Measurements from ENCODE around the gene SMIM45.

Gene SMIM45

GRCh38 chr22:41971431-41971830, 19.5 kb downstream of the SMIM45 start:
- DNase-seq: no peak

DNA sequence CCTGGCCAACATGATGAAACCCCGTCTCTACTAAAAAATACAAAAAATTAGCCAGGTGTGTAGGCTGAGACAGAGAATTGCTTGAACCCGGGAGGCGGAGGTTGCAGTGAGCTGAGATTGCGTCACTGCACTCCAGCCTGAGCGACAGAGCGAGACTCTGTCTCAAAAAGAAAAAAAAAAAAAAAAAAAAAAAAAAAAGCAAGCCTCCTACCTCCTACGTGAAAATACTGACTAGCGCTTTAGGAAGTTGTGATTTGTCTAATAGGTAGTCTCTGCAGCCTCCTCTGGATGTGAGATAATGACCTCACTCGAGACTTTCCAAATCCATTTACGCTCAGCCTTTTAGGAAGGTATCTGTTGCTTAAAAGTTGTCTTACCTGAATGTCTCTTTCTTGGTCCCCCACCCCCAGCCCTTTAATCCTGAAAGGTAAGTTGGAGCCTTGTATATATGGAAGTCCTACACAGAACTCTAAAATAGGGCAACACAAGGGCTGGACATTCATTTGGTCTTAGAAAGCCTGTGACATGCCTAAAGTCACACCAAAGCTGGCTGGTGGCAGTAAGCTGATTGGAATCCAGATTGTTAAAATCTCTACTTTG, 22.8 kb downstream of the SMIM45 start:
- DNase-seq: no peak

- no peak for DNase-seq
Measured at GRCh38 chr22:41975299-41976069, 23.5 kb downstream of the SMIM45 start.

GRCh38 chr22:41976070-41976901, 24.3 kb downstream of the SMIM45 start:
- DNase-seq: no peak

GRCh38 chr22:41976961-41977566, 25.1 kb downstream of the SMIM45 start:
- no peak for DNase-seq

DNA sequence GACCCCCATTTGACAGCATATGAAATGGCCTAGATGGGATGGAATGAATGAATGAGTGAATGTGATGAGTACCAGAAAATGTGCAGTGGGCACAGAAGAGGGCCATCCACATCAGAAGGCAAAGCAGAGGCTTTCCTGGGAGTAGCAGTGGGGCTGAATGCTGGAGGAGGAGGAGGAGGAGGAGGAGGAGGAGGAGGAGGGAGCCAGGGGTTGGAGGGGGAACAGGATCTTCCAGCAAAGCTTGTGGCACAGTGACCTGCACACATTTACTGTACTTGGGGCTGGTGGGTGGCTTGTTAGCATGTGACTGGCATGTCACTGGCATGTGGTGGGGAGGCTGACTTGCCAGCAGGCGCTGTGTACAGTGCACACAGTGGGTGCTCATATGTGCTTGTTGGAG, 26.8 kb downstream of the SMIM45 start:
- no peak for DNase-seq

- no peak for DNase-seq
Measured at GRCh38 chr22:41979423-41980250, 27.7 kb downstream of the SMIM45 start.

- no peak for DNase-seq
Measured at GRCh38 chr22:41982865-41983264, 30.9 kb downstream of the SMIM45 start.

GRCh38 chr22:41983513-41984405, 31.8 kb downstream of the SMIM45 start:
- no peak for DNase-seq

- DNase-seq: no peak
Measured at GRCh38 chr22:41987276-41987675, 35.3 kb downstream of the SMIM45 start.

DNA sequence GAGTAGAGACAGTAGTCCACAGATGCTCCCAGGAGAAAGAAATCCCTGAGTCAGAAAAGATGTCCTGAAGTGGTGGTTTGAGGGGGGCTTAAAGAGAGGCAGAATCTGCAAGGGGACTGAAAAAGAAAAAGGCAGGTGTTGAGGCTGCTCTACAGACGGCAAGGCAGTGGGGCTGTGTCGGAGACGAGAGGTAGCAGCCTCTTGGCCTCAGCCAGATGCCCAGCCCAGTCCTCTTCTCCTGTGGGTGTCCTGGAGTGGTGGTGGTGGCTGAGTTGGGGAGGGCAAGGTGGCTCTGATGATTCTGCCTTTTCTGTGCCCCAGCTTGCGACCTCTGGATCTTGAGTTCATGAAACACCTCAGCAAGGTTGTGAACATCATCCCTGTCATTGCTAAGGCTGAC, 37.3 kb downstream of the SMIM45 start:
- no peak for DNase-seq

DNA sequence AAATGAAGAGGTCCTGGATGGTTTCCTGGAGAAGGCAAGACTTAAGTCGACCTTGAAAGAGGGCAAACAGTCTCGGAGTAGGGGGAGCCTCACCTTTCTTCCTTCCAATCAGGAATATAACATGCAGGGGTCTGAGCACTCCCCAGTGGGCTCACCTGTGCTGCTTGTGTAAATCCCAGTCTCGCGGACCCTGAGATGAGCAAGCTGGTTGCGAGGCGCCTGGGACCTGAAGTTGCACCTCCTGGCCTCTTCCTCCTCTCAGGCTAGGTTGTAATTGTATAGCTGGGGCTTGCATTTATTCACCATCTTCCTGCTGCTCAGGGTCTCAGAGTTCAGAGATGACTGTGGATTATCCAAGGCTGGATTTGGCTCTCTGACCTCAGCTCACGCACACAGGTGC, 39.2 kb downstream of the SMIM45 start:
- no peak for DNase-seq

- DNase-seq: no peak
Measured at GRCh38 chr22:41992496-41992895, 40.5 kb downstream of the SMIM45 start.

DNA sequence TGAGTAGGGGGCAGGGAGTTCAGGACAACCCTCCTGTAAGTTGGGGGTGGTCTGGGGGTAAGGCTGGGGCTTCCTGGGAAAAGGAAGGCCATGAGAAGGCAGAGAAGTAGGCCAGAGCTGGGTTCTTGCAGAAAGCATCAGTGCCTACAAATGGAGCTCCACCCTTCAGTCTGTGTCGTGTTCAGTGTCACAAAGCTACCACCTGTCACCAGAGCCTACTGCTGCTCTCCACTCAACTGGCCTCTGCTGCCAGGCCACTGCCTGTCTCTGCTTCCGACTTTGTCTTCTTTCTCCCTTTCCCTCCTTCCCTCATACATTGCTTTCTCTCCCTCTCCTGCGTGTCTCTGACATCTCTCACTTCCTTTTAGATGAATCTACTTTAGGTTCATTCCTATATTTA, 43.3 kb downstream of the SMIM45 start:
- DNase-seq: no peak

GRCh38 chr22:41996826-41997225, 44.9 kb downstream of the SMIM45 start:
- no peak for DNase-seq

DNA sequence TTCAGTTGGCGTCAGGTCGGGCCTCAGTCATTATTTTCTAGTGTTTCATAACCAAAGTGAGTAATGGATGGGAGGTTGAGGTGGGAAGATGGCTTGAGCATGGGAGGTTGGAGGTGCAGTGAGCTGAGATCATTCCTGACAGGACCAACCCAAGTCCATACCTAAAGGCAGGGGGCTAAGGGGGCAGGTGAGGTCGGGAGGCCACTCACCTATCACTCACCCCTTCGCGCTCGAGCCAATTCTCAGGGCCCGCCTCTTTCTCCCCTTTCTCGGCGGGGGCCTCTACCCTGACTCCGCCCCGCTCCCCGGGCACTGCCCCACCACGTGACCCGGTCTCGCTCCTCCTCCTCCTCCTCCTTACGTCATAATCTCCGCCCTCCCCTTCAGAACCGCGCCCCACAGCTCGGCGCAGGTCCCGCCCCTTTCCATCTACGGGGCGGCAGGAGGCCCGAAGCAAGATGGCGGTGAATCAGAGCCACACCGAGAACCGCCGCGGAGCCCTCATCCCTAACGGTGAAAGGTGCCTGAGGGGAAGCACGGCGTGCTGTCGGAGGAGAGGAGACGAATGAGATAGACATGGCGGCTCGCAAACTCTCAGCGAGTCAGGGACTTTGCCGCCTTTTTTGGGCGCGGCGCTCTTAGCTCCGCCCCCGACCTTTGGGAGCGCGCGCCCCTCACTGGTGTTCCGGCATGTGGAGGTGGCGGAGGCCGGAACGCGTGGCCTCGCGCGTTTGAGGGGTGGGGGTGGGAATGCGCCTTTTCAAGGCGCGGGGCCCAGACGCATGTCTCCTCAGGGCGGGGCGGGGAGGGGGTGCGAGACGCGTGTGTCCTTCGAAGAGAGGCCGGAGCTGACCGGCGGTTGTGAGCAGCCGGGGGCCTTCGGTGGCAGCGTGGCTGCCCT, 46.7 kb downstream of the SMIM45 start, which contains the start of gene WBP2NL:
Gene WBP2NL (plus strand): TSS at position 428 of the 901 bp plus-strand sequence. CDS start 31 bp downstream, at position 459.
- DNase-seq: peak; percentile 85

DNA sequence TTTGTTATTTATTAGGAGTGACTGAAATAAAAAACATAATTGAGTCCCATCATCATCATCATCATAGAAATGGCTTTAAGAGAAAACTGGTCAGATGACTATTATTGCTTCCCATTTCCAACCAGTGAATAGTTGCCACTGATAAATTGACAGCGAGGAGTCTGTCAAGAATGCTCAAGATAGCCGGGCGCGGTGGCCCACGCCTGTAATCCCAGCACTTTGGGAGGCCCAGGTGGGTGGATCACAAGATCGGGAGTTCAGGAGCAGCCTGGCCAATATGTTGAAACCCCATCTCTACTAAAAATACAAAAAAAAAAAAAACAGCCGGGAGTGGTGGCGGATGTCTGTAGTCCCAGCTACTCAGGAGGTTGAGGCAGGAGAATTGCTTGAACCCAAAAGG, 48.5 kb downstream of the SMIM45 start:
- no peak for DNase-seq

DNA sequence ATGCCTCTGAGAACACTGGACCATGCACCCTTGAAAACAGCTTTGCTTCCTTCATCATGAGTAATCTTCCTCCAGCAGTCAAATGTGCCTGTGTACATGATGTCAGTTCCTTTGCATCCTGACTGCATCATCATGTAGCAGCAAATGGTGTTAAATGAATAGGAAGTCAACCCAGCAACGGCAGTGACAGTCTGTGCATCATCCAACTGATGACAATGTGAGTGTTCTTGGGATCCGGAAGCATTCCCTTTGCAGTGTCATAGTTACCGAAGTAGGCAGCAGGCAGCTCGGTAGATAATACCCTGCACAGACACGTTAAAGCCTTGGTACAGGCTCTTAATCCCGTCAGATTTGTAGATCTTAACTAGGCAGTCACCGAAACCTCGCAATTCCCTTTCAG, 49.2 kb downstream of the SMIM45 start:
- DNase-seq: peak; percentile 62

DNA sequence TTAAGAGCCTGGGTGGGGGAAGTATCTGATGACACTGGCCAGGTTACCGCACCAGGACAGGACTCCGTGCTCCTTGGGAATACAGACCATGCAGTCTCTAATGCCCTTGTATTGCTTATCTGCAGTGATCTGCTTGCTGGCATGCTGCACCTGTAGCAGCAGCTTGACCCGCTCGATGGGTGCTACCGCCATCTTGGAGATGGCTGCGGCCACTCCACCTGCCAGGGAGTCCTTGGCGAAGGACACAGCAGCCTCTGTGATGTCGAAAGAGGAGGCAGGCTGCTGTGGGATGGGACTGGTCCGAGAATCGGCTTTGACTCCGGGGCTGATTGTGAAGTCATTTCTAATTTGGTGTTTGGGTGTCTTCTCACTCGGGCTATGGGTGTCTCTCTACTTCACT, 49.8 kb downstream of the SMIM45 start:
- DNase-seq: no peak

GRCh38 chr22:42007922-42008321, 56.0 kb downstream of the SMIM45 start:
- DNase-seq: no peak
